Activated CD8-positive, alpha-beta memory T cell treated with anti-CD3 and anti-CD28 coated beads, Interleukin-2, amount 50 U/mL, for 24 hours (primary cell): ENCODE measurements around the gene SERPINA1.
A peak's percentile ranks its signal among the peaks of the same experiment; 100 is the strongest.
"Not testable (repeated sequence)": the region's sequence is repeated elsewhere in the genome, so short reads cannot be mapped to it uniquely, and the experiment has no call there.

Experiments used
- DNase-seq: peaks from one replicate; pipeline ENCODE4 v3.0.0-alpha.2; 2020; ENCODE audit errors: extremely low read depth

Gene SERPINA1

DNA sequence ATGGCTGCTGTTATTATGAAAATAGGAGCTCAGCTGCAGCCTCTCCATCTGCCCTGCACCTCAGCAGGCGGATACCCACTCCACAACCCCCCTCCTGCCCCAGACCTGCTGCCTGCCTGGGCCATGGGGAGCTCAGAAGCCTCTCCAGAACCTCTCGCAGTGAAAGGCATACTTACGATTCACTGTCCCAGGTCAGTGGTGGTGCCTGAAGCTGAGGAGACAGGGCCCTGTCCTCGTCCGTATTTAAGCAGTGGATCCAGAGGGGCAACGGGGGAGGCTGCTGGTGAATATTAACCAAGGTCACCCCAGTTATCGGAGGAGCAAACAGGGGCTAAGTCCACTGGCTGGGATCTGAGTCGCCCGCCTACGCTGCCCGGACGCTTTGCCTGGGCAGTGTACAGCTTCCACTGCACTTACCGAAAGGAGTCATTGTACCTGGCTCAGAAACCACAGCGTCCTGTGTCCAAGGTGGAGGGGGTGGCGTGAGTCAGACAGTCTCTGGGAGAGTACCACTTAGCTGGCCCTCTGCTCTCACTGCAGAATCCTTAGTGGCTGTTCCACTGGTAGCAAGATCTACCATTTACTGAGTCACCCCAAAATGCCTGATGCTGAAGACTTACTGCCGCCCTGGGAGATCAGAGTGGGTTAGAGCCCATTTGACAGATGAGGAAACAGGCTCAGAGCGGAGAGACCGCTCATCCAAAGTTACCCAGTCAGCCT lies at the start of gene SERPINA1:
Gene SERPINA1 (minus strand): TSS at position 219 of the 720 bp plus-strand sequence. CDS start 5,365 bp downstream, outside the sequence.
- DNase-seq, result no peak

DNA sequence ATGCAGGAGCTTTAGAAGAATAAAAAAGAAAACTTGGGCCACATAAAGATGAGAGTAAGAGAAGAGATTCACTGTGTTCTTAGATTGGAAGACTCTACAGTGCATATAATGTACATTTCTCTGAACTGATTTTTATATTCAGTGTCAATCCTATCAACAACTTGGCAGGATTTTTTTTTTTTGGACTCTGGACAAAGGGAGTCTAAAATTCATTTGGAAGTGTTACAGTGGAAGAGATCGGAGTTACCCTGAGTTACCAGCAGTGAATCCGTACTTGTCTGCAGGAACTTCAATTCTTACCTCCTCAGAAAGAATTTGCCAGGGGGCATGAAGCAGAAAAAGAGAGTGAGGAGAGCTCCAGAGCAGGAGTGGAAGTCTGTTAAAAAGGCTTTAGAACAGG lies 40.2 kb upstream of the SERPINA1 start:
- no peak for DNase-seq

DNA sequence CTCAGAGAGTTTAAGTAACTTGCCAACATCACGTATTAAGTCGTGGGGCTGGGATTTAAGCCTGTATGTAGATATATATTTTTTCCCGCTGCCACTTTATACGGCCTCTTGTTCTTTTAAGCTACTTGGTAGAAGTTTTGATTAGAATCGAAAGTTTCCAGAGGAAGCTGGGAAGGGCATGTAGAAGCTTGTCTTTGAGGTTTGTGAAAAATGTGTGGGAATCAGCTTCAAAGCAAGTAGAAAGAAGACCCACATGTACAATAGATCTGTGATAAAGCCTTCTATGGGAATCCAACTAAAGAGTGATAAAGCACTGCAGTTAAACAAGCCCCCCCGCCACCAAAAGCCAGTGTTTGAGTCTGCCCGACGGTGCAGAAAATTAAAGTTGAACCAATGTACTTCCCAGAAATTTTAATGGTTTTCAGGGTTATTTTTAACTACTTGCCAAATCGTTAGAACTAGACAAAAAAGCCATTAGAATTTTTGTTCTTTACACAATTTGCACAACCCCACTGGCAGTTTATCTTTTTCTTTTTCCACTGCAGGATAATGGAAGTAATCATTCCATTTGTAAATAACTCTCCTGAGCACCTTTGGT lies 38.7 kb upstream of the SERPINA1 start:
- no peak for DNase-seq

DNA sequence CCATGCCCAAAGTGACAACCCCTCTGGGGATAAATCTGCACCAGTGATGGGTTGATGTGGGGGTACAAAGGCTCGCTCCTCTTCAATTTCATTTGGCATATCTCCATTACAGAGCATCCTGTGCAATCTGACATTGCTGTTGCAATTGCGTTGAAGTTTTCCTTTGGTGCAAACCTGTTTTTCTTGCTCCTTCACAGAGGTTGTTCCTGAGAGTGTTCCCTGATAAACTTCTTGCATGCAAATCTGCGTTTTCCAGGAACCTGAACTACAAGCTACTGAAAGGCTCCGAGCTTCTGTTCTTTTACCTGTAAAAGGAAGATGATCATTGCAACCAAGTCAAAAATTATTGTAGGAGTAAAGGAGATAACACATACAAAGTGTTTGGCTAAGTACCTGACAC lies 38.1 kb upstream of the SERPINA1 start:
- no peak for DNase-seq

DNA sequence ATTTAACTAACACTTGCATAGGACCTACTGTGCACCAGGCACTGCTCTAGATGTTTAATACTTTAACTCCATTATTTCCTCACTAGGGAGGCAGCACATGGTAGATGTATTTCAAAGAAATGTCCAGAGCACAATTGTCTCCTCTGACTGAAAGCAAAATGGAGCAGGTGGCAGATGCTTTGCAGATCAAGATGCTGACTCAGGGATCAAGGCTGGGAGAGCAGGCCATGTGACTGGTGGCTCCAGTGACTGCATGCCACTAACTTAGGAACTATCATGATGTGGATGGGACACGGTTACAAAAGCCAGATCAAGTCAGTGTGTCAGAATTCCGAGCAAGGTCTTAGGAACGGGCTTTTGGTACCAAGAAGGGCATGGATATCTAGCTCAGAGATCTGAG lies 36.0 kb upstream of the SERPINA1 start:
- no peak for DNase-seq

DNA sequence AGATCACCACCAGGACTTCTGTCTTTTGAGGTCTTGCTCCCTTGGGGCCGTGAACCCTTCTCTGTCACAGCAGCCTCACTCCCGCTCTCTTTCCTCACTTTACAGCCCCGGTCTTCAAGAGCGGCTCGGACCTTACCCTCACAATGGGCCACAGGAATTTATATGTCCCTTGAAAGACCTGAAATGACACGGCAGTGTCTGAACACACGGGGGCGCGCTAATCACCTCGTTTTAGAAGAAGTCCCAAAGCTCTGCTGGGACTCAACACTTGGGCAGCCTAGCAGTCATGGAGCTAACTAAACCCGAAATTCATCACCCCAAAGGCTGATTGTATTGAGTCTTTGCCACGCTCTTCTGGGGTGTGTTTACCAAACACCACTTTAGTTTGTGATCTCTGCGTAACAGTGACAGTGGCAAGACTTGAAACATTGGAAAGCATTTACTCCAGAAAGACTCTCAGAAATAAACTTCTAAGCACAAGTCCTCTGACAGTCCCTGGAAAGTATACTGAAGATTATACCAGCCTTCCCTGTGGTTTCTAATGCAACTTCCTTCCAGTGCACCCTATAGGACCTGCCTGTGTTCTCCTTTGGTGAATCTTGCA lies 35.2 kb upstream of the SERPINA1 start:
- peak; percentile 2 for DNase-seq

DNA sequence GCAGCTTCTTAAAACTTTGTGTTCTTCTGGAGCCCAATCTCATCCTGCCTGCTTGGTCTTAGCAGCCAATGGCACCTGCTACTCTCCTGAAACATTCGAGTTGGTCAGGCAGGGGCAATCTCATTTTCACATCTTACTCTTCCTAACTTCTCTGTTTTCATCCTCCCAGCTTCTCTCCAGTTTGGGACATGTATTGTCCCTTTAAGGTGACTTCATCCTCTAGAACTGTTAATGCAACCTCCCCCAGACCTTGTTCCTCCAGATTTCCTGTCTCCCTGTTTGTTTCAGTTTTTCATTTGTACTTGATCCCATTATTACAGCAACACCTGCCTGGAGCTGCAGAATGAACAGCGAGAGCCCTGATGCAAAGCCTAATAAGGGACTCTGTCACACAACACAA lies 32.9 kb upstream of the SERPINA1 start:
- DNase-seq, result no peak

DNA sequence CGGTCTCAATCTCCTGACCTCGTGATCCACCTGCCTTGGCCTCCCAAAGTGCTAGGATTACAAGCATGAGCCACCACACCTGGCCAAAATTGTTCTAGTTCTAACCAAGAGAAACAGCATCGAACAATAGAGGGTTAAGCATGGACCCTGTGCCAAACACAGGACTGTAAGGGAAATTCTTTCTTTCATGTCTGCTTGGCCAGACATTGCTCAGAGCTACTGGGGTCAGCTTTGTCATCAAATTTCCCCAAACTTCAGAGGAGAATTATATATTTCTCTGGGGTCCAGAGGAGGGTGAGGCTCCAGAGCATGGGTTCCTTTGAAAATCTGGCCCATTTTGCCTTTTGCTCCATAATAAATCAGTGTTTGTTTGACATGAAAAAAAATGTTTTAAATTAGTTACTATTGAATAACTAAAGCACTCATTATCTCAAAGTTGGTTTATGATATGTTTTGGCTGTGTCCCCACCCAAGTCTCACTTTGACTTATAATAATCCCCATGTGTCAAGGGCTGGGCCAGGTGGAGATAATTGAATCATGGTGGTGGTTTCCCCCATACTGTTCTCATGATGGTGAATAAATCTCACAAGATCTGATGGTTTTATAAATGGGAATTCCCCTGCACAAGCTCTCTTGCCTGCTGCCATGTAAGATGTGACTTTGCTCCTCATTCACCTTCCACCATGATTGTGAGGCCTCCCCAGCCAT lies 29.2 kb upstream of the SERPINA1 start:
- not testable (repeated sequence) for DNase-seq

DNA sequence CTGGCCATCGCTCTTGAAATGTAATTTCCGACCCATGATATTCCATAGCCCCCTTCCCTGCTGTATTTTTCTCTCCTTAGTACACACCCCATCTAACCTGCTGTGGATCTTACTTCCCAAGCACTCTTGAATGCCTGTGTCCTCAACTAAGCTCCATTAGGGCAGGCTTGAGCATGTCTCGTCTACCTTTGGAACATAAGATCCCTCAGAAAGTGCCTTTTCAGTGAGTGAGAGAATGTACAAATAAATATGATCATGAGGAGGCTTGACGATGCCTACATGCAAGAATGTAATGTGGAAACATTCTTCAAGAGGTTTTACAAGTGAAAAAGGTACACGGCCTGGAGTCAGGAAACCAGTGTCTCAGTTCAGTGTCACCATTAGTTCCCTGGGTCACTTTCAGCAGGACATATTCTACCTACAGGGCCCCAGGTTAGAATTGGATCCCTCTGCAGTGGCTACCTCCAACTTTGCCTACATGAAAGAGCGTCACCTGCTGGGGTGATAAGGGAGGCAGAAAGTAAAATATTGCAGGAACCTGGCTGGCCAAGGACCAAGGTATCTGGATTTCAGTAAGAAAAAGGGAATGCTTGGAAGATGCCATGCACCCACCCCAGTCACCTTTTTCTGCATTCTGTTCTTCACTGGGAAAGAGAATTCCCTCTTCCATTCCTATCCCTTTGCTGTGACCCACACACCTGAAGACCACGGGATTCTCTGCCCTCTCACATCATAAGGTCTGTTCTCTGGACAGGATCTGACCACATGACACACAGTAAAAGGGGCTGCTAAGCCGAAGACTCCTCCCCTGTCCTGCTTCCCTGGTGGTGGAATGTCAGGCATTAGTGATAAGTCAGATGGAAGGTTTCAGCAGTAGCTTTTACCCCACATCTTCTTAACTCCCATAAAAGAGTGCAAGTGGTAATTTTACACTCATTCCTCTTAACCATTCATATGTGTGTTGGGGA lies 24.6 kb upstream of the SERPINA1 start:
- DNase-seq, result no peak

DNA sequence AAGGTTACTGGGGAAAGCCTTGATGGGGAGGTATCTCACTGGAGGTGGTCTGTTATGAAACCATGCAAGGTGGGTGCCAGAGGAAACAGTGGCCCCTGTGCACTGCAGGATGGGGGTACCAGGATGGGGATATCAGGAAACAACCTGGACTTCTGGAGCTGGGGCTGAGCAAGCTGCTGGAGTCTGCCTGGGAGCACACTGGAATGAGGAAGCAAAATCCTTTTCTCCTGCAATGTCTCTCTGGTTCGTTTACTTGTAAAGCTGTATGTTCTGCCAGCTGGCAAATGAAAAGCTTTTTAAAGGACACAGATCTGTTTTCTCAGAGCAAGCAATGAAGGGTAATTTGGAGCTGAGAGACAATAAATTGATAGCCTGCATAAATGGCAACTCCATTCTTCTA lies 23.2 kb upstream of the SERPINA1 start:
- no peak for DNase-seq

DNA sequence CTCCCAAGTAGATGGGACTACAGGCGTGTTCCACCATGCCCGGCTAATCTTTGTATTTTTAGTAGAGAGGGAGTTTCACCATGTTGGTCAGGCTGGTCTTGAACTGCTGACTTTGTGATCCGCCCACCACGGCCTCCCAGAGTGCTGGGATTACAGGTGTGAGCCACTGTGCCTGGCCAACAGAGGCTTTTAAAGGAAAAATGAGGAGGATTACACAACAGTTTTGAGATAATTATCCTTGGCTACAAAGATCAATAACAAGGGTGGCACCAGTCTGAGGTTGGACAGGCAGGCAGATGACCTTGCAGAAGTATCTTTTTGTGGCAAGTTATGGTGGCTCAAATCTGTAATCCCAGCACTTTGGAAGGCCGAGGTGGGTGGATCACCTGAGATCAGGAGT lies 21.0 kb upstream of the SERPINA1 start:
- not testable (repeated sequence) for DNase-seq

DNA sequence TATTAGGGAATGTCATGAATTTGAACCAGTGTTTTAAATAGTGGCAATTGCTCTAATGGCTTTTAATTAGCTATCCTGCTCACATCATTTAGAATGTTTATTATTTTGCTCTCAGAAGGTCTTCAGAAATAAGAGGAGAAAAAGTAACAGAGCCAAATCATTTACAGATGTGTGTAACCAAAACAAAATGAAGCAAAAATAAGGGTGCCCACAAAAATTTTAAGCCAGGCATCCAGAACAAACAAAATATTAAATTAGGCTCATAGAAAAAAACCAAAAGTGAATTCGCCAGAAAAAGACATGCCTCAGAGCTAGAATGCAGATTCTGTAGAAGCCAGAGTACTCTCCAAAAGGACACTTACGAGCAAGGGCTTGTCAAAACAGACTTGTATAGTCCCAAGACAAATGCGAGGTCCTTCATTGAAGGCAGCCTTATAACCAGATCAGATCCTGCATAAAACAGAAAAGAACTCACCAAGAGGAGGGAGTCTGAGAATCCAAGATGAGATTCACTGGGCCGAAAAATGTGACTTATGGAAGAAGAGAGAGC lies 20.2 kb upstream of the SERPINA1 start:
- no peak for DNase-seq

DNA sequence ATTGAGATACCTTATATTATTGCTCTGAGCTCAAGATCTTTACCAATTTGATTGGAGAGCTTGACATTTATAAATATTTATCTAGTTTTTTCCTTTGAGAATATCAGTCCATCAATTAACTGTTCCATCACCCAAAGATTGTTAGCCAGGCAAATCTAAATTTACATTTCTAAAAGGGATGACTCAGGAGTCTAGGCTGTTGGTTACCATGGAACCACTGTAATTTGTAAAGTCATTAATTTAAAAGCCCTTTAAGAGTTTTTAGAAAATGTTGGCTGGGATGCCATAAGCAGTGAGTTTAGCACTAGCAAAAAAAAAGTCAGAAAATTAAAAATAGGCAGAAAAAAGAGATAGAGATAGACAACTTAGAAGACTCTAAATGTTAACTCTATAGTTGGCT lies 19.5 kb upstream of the SERPINA1 start:
- no peak for DNase-seq

DNA sequence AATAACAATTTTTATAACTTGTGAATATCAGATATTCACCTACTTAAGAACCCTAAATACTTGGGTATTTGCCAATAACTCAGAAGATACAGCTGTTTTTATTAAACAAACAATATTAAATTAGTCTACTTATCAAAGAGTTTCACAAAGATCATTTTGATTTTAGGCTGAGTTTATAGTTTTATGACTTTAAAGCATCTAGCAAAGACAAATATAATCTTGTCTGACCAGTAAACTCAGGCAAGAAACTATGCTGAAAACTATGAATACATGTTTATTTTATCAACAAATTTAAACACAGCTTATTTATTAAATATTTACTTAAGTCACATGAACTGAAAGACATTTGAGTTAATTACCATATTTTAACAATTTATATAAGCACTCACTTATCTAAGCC lies 18.5 kb upstream of the SERPINA1 start:
- DNase-seq, result no peak

DNA sequence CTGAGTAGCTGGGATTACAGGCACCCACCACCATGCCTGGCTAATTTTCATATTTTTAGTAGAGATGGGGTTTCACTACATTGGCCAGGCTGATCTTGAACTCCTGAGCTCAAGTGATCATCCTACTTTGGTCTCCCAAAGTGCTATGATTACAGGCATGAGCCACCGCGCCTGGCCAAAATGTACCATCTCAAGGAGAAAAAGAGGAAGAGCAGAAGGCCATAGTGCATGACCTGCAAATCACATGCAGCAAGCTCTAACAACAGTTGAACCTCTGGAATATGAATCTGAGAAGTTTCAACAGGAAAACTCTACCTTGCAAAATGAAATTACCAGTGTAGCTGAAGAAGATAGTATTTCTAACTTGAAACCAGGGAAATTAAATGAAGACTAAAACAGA lies 17.1 kb upstream of the SERPINA1 start:
- no peak for DNase-seq

DNA sequence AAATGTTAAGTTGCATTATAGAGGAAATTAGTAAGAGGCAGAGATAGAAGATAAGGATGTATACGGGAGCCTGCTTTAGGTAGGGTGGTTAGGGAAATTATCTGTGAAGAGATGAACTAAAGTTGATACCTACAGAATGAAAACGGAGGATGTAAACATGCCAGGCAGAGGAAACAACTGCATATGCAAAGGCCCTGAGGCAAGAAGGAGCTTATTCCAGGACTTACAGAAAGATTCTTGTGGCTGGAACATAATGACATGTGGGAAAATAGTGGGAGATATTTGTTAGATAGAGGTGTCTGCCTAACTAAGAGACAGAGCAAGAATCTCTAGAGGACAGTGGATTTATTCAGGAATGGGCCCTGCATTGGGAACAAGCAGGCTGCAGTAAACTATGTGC lies 16.2 kb upstream of the SERPINA1 start:
- DNase-seq, result no peak

DNA sequence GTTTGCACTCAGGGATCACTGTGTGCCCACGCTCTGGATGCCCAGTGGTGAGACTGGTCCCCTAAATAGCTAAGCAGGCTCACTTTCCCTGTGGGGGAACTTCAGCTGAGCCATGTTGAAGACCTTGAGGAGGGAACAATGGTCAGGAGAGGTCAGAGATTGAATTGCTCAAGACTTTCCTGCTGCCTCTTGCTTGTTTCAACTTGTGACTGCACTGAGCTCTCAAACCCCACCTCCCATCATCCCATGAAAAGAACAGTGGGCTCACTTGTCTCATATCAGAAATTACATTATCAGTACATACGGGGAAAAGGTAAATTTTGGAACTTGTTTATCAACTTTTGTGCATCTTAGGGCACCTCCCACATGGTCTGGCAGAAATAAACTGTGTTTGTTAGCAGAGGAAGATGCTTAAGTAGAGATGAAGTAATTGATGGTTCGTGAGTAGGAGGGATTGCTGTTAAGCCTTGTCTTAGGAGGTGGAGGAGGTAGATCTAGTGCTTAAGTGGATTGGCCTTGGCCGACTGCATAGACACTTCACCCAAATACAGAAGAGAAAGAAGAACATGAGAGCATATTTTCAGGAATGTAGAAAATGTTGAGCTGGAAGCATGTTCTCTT lies 15.0 kb upstream of the SERPINA1 start:
- DNase-seq, result no peak

DNA sequence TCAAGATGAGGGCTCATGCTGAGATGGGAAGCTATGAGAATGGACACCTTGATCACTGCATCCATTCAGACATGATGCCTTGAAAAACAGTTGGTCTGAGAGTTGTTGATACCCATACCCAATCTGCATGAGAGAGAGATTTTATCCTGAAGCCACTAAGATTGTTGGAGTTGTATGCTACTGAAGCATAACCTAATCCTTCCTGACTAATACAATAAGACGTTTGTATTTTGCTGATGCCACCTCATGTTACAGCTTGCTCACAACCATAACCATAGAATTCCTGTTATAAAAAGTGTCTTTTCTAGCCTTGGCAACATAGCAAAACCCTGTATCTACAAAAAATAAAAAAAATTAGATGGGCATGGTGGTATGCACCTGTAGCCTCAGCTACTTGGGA lies 12.7 kb upstream of the SERPINA1 start:
- DNase-seq, result no peak

DNA sequence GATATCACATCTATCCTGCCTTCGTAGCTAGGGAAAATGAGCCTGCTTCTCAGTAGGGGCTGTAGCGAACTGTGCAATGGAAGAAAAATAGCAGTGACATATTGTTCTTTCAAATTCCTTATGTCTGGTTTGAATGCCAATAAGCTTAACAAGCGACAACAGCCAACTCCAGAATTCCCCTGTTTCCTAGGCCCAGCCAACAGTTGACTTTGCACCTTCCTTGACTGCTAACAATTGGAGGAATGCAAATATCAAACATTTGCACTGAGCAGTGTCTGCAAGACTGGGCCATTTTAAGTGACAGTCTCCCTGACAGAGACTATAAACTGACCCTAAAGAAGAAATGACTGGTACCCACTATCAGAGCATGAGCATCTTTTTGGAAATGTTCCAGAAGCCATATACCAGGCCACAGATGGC lies 12.0 kb upstream of the SERPINA1 start:
- DNase-seq, result no peak

DNA sequence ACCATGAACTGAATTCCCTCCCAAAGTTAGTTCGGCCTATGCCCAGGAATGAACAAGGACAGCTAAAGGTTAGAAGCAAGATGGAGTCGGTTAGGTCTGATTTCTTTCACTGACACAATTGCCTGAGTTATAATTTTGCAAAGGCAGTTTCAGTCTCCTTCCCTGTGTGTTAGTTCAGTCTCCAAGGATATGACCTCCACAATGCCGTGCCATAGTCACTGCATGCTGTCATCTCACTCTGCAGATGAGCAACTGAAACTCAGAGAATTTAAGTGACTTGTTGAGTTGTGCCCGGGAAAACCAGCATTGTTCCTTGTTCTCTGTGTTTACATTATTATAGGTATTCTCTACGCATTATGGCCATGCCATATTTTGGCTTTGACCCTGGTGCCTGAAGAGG lies 10.1 kb upstream of the SERPINA1 start:
- DNase-seq, result no peak

DNA sequence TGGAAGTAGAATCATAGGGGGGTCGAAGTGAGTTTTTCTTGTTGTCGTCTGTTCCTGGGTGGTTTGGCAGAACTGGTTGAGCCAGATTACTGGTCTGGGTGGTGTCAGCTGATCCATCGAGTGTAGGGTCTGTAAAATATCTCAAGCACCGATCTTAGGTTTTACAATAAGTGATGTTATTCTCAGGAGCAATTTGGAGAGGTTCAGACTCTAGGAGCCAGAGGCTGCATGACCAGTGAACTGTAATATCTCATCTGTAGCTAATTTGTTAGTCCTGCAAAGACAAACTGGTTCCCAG lies 9.7 kb upstream of the SERPINA1 start:
- DNase-seq, result no peak
